Islet of Langerhans (tissue), 1 donor: Measurements from ENCODE around the gene LRMDA.
A peak's percentile ranks its signal among the peaks of the same experiment; 100 is the strongest.
"Not testable (repeated sequence)": the region's sequence is repeated elsewhere in the genome, so short reads cannot be mapped to it uniquely, and the experiment has no call there.

ENCODE experiments used
- FAIRE-seq: peaks from one replicate; lab custom pipeline; 2011; peaks lifted over from hg19 to GRCh38; lab: Jason Lieb, UNC

LRMDA gene

DNA sequence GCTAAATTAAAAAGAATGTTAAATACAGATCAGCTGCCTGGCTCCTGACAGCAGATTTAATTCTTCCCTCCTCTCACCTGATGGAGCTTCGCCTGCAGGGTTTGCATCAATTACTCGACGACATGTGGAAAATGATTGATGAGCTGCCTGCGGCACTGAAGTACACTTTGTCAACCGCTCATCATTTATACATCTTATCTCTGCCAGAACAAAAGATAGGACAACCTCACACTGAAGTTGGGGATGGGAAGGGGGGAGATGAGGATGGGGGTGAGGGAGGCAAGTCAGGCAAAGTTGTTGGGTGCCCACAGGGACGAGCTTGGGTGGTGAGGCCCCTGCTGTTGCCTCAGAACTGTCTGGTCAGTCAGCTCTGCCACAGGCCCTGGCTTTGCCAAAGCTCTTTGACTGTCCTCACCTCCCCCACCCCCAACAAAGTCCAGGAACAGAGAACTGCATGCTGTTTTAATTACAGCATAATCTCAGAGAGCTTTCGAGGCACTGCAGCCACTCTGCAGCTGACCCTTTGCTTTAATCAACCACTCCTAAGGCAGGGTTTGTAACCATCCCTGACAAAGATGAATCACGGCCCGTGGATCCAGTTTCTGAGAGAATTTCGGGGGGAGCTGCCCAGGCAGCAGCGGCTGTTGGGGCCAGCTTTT, 702.3 kb downstream of the LRMDA start:
- FAIRE-seq, result no peak

- FAIRE-seq, result no peak
Observed at GRCh38 chr10:76136961-76137360, 705.5 kb downstream of the LRMDA start.

DNA sequence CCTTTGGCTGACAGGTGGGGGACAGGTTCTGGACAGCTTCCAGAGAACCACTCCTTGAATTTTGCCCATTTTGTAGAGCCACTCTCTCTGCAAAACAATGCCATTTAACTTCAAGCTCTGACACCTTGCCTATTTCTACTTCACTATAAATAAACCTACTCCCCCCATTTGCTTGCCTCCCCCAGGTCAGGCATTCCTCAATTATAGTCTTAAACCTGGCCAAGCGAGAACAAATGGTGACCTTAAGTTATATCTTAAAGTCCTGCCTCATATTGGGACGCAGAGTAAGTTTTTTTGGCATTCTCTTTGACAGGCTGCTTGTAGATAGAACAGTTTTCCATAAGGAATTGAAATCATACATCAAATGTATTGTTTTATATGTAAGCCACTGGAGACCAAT, 706.9 kb downstream of the LRMDA start:
- no peak for FAIRE-seq

GRCh38 chr10:76138906-76139305, 707.5 kb downstream of the LRMDA start:
- no peak for FAIRE-seq

DNA sequence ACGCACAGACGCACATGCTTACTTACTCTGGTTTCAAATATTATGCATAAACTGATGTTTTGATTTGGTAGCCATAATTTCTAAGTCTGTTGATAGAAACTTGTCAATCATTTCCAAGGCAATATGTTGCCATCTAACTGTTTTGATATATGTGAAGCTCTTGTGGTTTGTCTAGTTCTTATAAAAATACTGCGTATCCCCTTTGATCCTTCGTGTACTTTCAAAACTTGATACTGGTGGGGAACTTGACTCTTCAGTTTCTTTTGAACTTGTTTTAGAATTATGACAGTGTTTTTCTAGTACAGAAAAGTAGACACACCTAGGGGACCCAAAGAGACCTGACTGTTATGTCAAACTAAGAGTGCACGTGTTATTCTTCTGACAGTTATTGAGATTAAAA, 708.0 kb downstream of the LRMDA start:
- FAIRE-seq, result no peak

DNA sequence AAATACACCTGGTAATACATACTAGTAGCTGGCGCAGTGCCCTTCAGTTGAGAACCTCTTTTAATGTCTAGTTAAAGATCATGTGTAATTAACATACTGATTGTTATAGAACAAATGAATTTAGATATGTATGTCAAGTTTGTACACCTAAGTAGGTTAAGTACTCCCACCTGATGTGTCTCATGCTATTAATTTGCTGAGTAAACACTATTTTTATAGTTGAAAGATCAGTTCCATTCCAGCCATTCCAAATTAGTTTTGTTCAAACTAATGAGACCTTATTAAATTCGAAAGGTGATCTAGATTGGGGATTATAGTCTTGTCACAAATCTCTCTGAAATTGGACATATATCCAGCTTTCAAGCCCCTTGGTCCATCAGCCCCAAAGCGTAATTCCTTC, 710.0 kb downstream of the LRMDA start:
- FAIRE-seq, result no peak

GRCh38 chr10:76148217-76148616, 716.8 kb downstream of the LRMDA start:
- not testable (repeated sequence) for FAIRE-seq

DNA sequence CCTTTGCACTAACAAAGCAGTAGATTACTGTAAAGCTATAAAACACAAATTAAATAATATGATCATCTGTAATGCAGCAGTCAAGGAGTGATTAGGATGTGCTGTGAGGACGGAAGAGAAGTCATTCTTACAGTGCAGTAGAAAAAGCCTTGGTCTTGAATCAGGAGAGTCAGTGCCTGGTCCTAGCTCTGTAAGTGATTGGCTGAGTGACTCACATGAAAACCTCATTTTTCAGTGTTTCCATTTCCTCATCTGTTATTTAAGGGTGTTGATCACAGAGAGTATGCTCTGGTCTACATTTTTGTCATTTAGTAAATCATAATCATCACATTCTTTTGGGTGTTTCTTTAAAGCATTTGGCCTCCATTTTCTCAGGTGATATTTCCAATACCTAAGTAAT, 717.8 kb downstream of the LRMDA start:
- FAIRE-seq, result no peak

- FAIRE-seq, result no peak
Observed at GRCh38 chr10:76149602-76150138, 718.2 kb downstream of the LRMDA start.

DNA sequence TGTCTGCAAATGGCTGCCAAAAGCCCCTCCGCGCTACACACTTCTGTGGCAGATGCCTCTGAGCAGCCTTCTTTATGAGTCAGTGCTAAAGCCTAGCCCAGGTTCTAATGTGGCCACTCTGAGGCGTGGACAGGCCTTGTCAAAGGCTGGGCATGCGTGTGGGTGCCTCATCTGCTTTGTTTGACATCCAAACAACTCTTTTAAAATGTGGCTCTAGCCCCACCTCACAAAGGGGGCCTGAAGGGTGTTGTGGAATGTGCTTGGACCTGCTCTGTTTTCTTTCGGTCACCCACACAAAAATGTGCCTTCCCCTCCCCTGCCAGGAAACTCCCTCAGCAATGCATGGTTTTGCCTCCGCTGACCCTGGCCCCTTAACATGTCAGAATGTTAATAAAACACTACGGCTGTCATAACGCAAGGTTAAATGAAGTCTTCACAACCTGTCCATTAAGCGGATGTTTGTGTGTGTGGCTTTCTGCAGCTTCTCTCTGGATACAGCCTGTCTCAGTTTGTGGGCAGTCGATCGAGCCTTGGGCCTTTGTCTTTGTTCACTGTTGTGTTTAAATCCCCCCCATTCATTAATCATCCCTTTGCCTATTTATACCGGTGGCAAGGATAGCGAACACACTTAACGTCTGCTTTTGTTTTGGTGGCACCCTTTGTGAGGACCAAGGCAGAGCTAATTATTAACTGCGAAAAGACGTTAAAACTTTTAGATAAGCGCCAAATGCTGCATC, 718.9 kb downstream of the LRMDA start:
- FAIRE-seq, result no peak

- FAIRE-seq, result no peak
Observed at GRCh38 chr10:76150876-76151288, 719.5 kb downstream of the LRMDA start.

DNA sequence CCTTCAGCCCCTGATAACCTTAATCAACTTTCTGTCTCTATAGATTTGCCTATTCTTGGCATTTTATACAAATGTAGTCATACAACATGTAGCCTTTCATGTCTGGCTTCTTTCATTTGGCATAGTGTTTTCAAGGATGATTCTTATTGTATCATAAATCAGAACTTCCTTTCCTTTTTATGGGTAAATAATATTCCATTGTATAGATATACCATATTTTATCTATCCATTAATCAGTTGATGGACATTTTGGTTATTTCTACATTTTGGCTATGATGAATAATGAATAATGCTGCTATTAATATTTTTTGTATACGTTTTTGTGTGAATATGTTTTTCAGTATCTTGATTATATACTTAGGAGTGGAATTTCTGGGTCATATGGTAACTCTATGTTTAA, 720.8 kb downstream of the LRMDA start:
- peak; percentile 70 for FAIRE-seq

DNA sequence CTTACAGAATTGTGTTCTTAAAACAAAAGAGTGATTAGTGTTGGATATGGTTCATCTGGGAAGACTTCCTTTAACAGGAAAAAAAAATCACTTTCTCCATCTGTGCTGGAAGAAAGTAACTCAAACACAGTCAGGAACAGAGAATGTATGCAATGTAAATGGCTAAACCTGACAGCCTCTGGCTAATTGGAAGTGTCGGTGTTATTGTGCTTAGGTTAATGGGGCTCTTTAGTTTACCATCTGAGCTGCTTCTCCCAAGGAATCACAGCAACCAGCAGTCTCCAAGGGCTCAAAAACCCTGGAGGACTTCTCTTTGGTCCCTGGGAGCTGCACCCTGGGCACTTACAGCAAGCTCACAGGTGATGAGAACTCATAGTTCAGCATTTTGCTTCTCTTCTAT, 724.5 kb downstream of the LRMDA start:
- no peak for FAIRE-seq

DNA sequence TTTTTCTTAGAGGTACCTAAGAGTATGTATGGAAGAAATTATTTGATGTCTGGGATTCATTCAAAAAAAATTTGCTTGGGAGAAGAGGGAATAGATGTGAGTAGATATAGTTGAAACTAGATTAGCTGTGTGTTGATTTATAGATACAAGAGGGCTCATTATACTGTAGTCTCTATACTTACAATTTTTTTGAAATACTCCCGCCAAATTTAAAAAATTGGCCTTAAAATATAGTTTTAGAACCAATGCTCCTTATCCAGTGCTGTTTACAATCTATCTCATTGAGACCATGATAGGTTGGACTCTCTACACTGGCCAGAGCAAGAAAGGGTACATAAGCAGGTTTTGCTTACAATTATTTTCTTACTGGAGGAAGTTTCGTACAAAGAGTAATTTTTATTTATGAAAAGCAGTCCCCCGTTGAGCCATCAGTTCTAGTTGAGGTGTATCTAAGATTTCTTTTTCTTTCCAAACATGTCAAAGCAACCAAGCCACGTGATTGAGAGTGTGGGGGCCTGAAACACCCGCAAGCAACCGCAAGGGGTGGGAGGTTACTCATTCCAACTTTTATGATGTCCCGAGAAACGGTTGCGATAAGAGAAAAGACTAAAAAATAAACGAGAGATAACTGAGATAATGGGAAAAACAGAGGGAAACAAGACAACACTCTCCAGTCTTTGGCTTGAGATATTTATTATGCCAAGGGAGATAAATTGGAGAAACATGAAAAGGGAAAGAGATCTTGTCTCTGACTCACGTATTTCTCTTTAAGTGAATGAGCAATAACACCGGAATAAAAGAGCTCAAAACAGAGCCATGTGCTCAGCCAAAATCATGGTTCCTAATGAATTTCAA, 729.2 kb downstream of the LRMDA start:
- FAIRE-seq, result no peak

- no peak for FAIRE-seq
Observed at GRCh38 chr10:76161301-76161582, 729.8 kb downstream of the LRMDA start.

GRCh38 chr10:76168437-76168836, 737.0 kb downstream of the LRMDA start:
- FAIRE-seq, result no peak

DNA sequence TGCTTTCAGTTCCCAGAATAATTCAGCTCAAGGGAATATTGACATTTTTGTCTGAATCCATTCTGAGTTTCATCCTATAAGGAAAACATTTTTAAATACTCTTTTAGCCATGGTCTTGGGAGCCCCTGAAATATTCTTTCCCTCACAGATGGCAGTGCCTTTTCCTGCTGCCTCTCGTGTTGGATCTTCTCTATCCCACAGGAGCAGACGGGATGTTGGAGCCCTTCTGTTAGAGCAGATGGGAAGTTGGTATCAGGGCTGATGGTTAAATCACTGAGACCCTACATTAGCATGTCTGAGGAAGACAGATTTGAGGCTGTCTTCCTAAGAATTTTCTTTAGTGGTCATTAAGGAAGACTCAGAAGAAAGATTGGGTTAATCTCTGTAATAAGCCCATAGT, 737.8 kb downstream of the LRMDA start:
- FAIRE-seq, result no peak

DNA sequence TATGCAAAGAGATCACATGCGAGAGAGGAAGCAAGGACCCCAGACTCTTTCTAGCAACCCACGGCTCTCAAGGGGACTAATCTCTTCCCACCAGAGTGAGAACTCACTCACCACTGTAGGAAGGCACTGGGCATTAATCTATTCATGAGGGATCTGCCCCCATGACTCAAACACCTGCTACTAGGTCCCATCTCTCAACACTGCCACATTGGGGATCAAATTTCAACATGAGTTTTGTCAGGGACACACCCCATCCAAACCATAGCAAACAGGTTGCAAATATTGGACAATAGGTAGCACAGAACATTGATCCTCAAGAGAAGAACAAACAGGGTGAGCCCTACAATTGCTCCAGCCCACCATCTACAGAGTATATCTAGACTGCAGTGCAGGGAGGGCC, 740.6 kb downstream of the LRMDA start:
- no peak for FAIRE-seq

DNA sequence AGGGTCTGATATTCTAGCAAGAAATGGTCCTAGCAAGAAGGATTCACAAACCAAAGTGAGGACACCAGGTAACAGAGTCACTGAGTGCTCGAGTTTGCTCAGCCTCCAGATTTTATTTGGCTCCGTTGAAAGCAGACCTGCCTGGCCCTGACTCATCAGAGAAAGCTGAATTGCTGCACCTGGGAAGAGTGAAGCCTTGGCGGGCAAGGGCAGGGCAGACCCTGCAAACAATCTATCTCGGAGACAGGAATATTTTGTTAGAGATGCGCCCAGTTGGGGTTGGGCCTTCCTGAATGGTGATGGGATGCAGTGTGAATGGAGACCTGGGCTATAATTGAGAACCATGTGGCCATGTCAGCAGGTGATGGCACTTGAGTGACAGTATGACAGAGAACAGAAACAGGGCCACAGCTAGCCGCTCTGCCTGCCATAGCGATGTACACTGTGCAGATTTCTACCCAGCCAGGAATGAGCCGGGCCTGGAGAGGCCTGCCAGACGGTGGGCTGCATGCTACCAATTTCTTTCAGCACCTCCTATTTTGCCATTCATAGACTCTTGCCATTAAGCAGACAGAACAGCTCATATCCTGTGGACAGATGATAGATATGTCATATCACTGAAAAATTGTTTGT, 744.2 kb downstream of the LRMDA start:
- no peak for FAIRE-seq

DNA sequence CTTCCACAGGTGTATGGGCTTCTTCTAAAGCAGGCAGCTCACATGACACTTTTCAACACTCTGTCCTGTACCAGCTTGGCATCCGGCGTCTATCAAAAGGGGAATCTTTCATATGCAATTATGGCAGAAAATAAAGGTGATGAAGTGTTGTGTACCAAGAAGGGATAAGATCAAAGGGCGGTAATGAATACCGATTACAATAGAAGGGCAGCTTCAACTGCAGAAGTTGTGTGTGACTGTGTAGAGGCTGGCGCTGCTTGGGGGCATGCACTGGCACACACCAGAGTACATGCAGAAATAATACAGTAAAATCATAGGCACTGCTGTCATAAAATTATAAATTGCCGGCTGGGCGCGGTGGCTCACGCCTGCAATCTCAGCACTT, 744.7 kb downstream of the LRMDA start:
- FAIRE-seq, result no peak

- FAIRE-seq, result no peak
Observed at GRCh38 chr10:76177936-76178335, 746.5 kb downstream of the LRMDA start.

- no peak for FAIRE-seq
Observed at GRCh38 chr10:76178532-76179292, 747.3 kb downstream of the LRMDA start.
